ENCODE data around the gene JMJD1C.
A peak's percentile ranks its signal among the peaks of the same experiment; 100 is the strongest.
"Not testable (repeated sequence)": the region's sequence is repeated elsewhere in the genome, so short reads cannot be mapped to it uniquely, and the experiment has no call there.

Gene JMJD1C, protein sequence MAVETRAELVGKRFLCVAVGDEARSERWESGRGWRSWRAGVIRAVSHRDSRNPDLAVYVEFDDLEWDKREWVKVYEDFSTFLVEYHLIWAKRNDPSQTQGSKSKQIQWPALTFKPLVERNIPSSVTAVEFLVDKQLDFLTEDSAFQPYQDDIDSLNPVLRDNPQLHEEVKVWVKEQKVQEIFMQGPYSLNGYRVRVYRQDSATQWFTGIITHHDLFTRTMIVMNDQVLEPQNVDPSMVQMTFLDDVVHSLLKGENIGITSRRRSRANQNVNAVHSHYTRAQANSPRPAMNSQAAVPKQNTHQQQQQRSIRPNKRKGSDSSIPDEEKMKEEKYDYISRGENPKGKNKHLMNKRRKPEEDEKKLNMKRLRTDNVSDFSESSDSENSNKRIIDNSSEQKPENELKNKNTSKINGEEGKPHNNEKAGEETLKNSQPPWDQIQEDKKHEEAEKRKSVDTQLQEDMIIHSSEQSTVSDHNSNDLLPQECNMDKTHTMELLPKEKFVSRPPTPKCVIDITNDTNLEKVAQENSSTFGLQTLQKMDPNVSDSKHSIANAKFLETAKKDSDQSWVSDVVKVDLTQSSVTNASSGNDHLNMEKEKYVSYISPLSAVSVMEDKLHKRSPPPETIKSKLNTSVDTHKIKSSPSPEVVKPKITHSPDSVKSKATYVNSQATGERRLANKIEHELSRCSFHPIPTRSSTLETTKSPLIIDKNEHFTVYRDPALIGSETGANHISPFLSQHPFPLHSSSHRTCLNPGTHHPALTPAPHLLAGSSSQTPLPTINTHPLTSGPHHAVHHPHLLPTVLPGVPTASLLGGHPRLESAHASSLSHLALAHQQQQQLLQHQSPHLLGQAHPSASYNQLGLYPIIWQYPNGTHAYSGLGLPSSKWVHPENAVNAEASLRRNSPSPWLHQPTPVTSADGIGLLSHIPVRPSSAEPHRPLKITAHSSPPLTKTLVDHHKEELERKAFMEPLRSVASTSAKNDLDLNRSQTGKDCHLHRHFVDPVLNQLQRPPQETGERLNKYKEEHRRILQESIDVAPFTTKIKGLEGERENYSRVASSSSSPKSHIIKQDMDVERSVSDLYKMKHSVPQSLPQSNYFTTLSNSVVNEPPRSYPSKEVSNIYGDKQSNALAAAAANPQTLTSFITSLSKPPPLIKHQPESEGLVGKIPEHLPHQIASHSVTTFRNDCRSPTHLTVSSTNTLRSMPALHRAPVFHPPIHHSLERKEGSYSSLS (N-terminal part only)

DNA sequence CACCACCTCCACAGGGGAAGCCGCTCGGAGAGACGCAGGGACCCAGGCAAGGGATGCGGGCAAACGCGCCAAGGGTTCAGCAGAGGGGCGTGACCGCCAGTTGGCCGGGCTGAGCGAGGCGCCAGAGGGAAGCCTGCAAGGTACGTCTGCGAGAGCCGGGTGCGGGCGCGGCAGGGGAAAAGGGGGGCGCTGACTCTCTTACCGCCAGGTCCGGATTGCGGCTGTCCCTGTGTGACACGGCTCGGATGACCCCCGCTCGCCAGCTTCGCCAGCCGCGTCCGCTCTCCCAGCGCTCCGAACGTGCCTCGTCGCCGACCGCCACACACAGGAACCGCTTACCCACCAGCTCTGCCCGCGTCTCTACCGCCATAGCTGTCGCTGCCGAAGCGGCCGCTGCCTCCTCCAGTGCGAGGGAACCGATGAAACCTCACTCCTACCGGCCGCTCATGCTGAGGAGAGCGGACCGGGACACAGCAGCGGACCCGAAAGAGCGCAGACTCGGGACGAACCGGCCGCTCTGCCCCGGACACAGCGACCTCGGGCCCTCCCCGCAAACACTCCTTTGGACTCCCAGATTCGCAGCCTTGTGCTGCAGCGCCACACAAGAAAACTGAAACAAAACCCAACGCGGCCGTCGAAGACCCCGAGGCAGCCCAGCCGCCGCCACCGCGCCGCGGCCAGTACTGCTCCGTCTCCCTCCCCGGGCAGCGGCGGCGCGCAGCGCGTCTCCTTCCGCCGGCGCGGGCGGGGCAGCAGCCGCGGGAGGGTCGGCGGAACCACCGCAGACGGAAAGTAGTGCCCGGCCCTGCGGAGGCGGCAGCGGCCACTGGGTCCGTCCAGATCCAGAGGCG lies at the start of gene JMJD1C:
Gene JMJD1C, minus strand, starts transcription at position 685 of the 851 bp plus-strand sequence. Its CDS starts 315 bp downstream, at position 370.
- DNase-seq (ENCODE audit: low read depth, low spot score): peak; percentile 47

DNA sequence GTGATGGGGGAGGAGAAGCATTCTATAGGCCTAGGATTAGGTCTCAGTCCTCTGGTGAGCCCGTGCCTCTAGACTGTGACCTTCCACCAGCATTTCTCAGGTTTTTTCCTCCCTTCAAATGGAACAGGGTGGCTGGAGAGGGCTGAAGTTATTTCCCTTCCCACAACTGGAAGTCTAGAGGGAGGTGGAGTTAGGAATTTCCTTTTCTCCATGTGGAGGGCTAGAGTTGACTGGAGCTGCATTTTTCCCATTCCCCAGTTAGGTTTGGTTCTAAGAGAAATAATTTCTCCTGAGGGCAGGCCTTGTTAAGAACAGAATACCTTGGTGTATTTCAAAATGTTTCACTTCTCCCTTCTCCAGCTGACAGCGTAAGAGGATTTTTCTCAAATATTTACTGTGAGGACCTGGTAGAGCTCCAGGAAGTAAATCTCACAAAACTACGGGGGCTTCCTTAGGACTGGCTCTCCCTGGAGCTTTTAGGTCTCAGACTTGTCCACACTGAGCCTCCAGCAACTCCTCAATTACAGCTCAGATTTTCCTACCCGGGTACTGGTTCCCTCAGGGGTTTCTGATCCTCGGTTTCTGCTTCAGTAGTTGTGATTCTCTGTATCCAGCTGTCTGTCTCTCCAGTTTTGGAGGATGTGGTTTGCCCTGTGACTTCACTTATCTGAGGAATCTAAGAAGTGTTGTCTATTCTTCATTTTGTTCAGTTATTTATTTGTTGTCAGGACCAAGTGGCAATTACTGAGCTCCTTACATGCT lies 49.4 kb upstream of the JMJD1C start:
- DNase-seq (ENCODE audit: low read depth, low spot score): no peak

DNA sequence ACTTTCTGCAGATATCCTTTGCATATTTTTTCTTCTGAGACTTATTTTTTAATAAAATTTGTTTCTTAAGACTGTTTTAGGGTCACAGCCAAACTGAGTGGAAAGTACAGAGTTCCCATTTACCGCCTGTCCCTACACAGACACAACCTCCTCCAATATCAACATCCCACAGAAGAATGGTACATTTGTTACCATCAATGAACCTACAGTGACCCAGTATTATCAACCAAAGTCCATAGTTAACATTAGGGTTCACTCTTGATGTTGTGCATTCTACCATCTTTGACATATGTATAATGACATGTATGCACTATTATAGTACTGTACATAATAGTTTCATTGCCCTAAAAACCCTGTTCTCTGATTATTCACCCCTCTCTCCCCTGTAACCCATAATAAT lies 40.8 kb upstream of the JMJD1C start:
- no peak for DNase-seq (ENCODE audit: low read depth, low spot score)

DNA sequence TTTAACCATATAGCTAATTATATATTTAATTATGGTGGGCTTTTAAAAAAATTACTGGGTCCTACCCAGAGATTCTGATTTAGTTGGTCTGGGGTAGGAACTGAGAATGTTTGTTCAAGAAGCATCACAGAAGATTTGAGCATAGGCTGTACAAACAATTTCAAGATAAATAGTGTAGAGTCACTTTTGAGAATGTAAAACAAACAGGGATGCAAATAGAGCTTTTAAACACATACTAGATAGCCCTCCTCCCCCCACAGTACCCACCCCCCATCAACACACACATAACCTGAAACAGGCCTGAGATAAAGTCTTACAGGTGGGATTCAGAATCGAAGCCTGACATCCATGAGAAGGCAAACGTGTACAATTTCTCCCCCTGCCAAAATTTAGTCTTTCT lies 39.8 kb upstream of the JMJD1C start:
- no peak for DNase-seq (ENCODE audit: low read depth, low spot score)

DNA sequence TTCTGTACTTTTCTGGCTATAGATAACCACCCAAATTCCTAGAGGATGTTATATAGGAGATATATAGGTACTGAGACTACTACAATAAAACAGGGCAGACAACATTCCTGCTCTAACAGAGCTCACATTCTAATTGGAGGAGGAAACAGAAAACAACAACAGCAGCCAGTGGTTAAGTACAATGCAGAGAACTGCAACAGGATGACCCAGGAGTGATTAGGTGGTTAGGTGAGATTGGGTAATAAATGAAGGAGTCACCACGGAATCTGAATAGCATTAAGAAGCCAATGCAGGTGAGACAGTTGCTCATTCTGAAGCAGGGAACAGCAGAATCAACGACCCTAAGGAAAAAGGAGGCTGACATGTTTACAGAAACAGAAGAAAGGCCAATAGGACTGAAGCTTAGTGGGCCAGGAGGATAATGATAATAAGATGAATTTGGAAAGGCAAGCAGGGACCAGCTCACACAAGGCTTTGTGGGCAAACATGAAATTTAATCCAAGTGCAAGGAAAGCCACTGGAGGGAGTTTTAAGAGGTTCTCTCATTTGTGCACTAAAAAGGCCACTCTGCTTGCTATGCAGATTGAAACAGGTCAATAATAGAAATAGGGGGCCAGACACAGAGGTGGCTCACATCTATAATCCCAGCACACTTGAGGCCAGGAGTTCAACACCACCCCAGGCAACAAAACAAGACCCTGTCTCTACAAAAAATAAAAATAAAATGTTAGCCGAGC lies 38.5 kb upstream of the JMJD1C start:
- no peak for DNase-seq (ENCODE audit: low read depth, low spot score)

DNA sequence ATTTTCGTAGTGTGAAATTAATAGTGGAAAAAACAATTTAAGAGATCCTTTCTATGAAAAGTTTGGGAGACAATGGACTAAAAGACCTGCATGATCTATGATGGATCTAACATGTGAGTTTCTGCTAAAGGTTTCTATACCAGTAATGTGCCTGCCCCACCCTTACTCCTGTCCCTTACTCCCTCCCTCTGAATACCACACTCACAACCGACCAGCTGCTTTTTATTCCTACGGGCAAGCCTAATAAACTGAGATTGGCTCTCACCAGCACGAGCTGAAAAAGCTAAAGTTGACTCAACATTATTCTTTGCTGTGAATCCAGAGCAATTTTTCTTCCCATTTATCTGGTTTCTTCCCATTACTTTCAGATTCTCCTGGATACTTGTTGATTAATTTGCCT lies 37.6 kb upstream of the JMJD1C start:
- no peak for DNase-seq (ENCODE audit: low read depth, low spot score)

DNA sequence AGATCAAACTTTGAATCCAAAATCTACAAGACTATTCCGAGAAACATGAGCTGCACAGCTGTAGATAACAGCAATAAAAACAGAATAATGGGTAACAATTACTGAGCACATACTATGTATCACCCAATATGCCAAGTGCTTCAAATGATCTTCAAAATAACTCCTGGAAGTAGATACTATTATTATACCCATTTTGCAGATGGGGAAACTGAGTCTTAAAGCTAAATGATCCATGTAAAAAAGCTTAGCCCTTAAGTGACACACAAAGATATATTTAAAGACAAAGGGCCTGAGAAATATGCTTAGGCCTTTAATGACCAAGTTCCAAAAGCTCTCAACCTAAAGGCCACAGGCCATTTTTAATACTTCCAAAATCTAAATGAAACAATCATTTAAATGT lies 37.1 kb upstream of the JMJD1C start:
- DNase-seq (ENCODE audit: low read depth, low spot score): no peak

DNA sequence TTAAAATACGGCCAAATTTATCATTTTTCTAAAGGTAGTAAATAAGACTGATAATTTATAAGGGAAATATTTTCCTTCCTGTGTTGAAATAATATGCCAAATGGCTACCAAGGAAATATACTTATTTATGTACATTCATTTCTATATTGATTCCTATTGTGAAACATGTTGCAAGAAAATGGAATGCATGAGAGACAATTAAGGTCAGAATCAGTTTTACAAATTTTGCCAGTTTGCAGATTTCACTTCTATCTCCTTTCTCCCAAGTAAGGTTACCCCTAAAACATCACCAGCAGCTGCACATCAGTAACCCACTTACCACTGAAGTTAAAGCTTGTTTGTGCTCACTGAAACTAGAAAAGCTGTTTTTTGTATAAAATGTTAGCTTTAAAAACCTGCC lies 36.2 kb upstream of the JMJD1C start:
- DNase-seq (ENCODE audit: low read depth, low spot score): no peak

DNA sequence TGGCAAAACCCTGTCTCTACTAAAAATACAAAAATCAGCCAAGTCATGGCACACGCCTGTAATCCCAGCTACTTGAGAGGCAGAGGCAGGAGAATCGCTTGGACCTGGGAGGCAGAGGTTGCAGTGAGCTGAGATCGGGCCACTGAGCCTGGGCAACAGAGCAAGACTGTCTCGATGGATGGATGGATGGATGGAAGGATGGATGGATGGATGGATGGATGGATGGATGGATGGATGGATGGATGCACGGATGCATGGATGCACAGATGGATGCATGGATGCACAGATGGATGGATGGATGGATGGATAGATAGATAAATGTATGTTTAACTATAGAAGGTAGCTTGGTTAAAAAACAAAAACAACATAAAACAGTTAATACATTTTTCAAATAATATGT lies 34.8 kb upstream of the JMJD1C start:
- not testable (repeated sequence) for DNase-seq (ENCODE audit: low read depth, low spot score)

DNA sequence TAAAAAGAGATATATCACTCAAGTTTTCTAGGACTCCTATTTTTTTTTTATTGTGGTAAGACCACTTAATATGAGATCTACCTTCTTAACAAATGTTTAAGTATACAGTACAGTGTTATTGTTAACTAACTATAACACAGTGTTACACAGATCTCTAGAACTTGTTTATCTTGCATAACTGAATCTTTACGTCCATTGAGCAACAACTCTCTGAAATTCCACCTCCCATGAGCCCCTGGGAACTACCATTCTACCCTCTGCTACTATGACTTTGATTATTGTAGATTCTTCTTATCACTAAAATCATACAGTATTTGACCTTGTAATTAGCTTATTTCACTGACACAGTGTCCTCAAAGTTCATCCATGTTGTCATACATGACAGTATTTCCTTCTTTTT lies 32.9 kb upstream of the JMJD1C start:
- no peak for DNase-seq (ENCODE audit: low read depth, low spot score)

DNA sequence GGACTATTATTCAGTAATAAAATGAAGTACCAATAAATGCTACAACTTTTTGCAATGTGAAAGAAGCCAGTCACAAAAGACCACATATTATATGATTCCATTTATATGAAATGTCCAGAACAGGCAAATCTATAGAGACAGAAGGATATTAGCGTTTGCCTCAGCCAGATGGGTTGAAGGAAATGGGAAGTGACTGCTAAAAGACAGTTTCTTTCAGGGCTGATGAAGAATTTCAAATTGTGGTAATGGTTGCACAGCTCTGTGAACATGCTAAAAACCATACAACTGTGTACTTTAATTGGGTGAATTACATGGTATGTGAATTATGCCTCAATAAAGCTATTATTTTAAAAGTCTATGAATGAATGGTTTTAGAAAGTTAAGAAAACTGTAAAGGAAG lies 31.5 kb upstream of the JMJD1C start:
- no peak for DNase-seq (ENCODE audit: low read depth, low spot score)

DNA sequence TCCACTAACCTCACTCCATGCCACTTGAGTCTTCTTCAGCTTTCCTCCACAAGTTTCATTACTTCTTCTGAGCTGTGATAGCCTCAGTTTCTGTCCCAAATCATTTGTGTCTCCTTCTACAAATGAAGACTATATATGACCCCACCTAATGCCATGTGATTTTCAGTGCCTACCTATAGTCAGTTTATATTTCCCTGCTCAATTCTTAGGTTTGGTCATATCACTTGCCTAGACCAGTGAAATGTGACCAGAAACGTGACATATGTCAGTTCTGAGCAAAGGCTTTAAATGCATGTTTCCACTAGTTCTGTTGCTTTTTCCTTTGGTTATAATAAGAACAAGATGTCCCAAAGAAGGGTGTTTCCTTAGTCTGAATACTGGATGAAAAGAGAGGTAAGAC lies 30.8 kb upstream of the JMJD1C start:
- DNase-seq (ENCODE audit: low read depth, low spot score): no peak

DNA sequence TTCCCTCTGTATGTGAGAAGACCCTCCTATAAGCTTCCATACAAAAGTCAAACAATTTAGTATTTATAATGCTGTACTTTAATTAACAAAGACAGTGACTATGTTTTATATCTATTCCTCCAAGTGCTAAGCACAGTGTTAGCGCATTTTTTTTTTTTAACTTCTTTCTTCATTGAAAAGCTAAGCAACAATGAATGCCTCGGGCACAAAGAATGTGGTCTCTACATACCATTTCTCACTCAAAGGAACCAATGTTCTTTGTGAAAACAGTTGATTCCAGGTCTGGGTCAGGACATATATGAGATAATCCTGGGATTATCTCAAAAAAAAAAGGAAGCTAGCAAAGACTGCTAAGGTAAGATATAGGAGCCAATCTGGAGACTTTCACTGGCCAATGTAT lies 29.2 kb upstream of the JMJD1C start:
- DNase-seq (ENCODE audit: low read depth, low spot score): no peak

DNA sequence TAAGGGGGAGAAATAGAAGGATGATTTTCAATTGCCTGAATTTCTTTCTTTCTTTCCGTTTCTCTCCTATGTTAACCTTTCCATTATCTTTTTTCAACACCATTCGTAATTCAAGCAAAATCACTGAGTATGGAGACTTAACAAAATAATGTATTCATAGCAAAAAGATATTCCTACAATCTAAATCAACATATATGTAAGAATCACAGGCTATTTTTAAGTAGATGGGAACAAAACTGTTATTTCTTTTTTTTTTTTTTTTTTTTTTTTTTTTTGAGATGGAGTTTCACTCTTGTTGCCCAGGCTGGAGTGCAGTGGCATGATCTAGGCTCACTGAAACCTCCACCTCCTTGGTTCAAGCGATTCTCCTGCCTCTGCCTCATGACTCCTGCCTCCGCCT lies 27.2 kb upstream of the JMJD1C start:
- DNase-seq (ENCODE audit: low read depth, low spot score): no peak

DNA sequence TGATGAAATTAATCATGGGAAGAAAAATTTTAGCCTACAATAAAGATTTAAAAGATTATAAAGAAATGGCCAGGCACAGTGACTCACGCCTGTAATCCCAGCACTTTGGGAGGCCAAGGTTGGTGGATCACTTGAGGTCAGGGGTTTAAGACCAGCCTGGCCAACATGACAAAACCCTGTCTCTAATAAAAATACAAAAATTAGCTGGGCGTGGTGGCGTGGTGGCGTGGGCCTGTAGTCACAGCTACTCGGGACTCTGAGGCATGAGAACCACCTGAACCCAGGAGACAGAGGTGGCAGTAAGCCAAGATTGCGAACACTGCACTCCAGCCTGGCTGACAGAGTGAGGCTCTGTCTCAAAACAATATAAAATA lies 26.5 kb upstream of the JMJD1C start:
- not testable (repeated sequence) for DNase-seq (ENCODE audit: low read depth, low spot score)

DNA sequence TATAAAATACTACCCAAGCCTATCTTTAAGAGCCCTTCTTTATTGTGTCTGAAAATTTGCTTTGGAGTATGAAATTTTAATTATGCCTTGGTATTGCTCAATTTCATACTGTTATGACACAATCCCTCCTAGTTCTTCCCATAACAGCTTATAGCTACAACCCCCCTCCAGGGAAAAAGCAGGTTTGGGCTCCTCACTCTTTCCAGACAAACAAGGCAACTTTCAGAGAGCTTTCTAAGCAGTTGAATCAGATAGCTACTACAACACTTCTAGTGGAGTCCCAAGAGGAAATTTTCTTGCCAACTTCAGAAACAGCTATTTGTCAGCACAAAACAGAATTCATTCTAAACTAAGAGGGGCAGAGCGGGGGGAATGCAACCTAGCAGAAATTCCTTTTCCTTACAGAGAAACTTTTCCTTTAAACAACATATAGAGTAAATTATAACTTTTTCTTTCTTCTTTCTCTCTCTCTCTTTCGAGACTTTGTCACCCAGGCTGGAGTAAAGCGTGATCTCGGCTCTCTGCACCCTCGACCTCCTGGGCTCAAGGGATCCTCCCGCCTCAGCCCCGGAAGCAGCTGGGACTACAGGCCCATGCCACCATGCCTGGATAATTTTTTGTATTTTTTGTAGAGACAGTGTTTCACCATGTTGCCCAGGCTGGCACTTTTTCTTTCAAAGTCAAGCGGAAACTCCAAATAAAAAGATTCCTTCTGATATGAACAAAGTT lies 26.0 kb upstream of the JMJD1C start:
- no peak for DNase-seq (ENCODE audit: low read depth, low spot score)

DNA sequence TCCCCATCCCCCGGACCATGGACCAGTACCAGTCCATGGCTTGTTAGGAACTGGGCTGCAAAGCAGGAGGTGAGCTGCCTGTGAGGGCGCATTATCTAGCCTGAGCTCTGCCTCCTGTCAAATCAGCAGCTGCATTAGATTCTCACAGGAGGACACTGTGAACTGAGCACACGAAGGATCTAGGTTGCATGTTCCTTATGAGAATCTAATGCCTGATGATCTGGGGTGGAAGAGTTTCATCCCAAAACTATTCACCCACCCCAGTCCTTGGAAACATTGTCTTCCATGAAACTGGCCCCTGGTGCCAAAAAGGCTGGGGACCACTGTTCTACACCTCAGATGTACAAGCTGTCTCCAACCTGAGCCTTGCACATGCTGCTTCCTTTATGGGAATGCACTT lies 24.1 kb upstream of the JMJD1C start:
- no peak for DNase-seq (ENCODE audit: low read depth, low spot score)

DNA sequence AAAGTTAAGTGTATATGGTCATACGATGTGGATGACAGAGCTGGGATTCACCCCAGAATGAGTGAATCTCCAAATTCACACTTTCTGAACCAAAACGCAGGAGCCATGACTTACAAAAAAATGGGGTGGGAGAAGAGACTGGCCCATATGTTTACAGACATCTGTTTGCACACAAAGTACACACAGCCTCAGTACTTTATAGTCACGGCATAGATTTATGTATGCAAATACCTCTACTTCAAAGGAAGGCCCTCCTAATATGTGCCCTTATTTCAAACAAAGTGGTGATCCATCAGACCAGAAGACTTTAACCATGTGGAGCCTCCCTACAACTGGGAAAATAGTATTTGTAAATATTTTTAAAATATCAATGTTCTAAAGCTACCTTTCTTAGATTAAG lies 22.2 kb upstream of the JMJD1C start:
- no peak for DNase-seq (ENCODE audit: low read depth, low spot score)

DNA sequence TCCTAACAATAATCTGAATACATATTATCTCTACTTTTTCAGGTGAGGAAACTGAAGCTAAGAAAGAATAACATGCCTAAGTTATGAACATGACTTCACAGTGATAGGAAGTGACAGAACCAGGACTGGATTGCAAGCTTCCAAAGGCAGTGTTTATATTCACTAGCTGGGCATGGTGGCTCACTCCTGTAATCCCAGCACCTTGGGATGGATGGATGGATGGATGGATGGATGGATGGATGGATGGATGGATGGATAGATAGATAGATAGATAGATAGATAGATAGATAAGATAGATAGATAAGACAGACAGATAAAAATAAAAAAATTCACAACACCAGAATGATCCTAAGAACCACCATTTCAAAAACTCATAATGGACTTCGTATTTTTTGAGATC lies 18.2 kb upstream of the JMJD1C start:
- DNase-seq (ENCODE audit: low read depth, low spot score): no peak
